GM12892 (cell line): ENCODE results near the gene SELP.

Experiments
- DNase-seq: peaks from one replicate; pipeline ENCODE4 v3.0.0; 2011; ENCODE audit not compliant: insufficient read length
- FAIRE-seq: peaks from 2 replicates; lab custom pipeline; 2011; peaks lifted over from hg19 to GRCh38; lab: Jason Lieb, UNC
- POLR2A ChIP-seq: IDR thresholded peaks from 2 replicates; pipeline ENCODE4 v1.6.1; 2011; ENCODE audit warnings: low read depth, low read length, control low read depth
- POLR2AphosphoS5 ChIP-seq: IDR thresholded peaks from 2 replicates; pipeline ENCODE4 v1.6.1; 2011; ENCODE audit warnings: low read depth, low read length, control low read depth
- TAF1 ChIP-seq: IDR thresholded peaks from 2 replicates; pipeline ENCODE4 v1.6.1; 2011; ENCODE audit warnings: low read depth, mild to moderate bottlenecking, control low read depth, low read length, borderline replicate concordance

Gene SELP

GRCh38 chr1:169563650-169564049 is 66.3 kb downstream of the SELP start:
- DNase-seq (no peak), FAIRE-seq (no peak)
- TF ChIP-seq POLR2AphosphoS5 = no peak
- no peak for TF ChIP-seq POLR2A
- no peak for TF ChIP-seq TAF1

- no peak for DNase-seq
- no peak for TF ChIP-seq POLR2AphosphoS5
- no peak for TF ChIP-seq POLR2A
- no peak for TF ChIP-seq TAF1
- no peak for FAIRE-seq
Measured at GRCh38 chr1:169563019-169563615, 66.8 kb downstream of the SELP start.

- no peak for DNase-seq
- FAIRE-seq = no peak
- TF ChIP-seq POLR2AphosphoS5 (no peak), POLR2A (no peak), TAF1 (no peak)
Measured at GRCh38 chr1:169561692-169562091, 68.2 kb downstream of the SELP start.

- DNase-seq (no peak), FAIRE-seq (no peak)
- TF ChIP-seq POLR2A (no peak), TAF1 (no peak), POLR2AphosphoS5 (no peak)
Measured at GRCh38 chr1:169557131-169557530, 72.8 kb downstream of the SELP start.

- peak; percentile 0 for DNase-seq
Measured at GRCh38 chr1:169550294-169550693, 79.6 kb downstream of the SELP start.

GRCh38 chr1:169548282-169548681 is 81.6 kb downstream of the SELP start:
- DNase-seq (no peak), FAIRE-seq (no peak)
- no peak for TF ChIP-seq POLR2A
- no peak for TF ChIP-seq POLR2AphosphoS5
- TF ChIP-seq TAF1 = no peak

More at GRCh38 chr1:169550294-169550693, 79.6 kb downstream of the SELP start:
- FAIRE-seq = peak; percentile 89
- TF ChIP-seq TAF1 (no peak), POLR2A (no peak), POLR2AphosphoS5 (no peak)

- no peak for TF ChIP-seq POLR2AphosphoS5
- TF ChIP-seq POLR2A = no peak
- TF ChIP-seq TAF1 = no peak
- FAIRE-seq (peak; percentile 92), DNase-seq (no peak)
Measured at GRCh38 chr1:169546087-169546995, 83.6 kb downstream of the SELP start.

- TF ChIP-seq TAF1 (no peak), POLR2AphosphoS5 (no peak), POLR2A (no peak)
- FAIRE-seq = no peak
Measured at GRCh38 chr1:169545472-169545871, 84.5 kb downstream of the SELP start.

GRCh38 chr1:169538998-169539871 is 90.7 kb downstream of the SELP start:
- DNase-seq (no peak), FAIRE-seq (no peak)
- TF ChIP-seq TAF1 (no peak), POLR2A (no peak), POLR2AphosphoS5 (no peak)

More at GRCh38 chr1:169545472-169545871, 84.5 kb downstream of the SELP start:
- no peak for DNase-seq
